GM19035 (cell line): ENCODE data around the gene DIP2B.
"Not testable (repeated sequence)": the region's sequence is repeated elsewhere in the genome, so short reads cannot be mapped to it uniquely, and the experiment has no call there.

Experiments used
- ATAC-seq: cut with Tn5 transposase; IDR thresholded peaks from one replicate; pipeline ENCODE4 v1.9.1; 2021; ENCODE audit not compliant: unreplicated experiment

Gene DIP2B

DNA sequence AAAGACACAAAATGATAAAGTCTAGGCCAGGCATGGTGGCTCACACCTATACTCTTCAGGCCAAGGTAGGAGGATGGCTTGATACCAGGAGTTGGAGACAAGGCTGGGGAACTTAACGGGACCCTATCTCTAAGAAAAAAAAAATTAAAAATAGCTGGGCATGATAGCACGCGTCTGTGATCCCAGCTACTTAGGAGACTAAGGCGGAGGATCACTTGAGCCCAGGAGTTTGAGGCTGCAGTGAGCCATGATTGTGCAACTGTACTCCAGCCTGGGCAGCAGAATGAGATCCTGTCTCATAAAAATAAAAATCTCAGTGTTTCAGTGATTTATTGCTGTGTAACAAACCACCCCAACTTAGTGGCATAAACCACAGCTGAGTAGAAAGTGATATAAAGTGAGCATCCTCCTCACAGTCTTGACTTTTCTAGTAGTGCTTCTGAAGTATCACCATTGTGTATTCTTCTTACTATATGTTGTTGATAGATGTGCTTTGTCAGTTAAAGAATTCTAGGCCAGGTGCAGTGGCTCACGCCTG lies 248.5 kb downstream of the DIP2B start:
- no peak for ATAC-seq

DNA sequence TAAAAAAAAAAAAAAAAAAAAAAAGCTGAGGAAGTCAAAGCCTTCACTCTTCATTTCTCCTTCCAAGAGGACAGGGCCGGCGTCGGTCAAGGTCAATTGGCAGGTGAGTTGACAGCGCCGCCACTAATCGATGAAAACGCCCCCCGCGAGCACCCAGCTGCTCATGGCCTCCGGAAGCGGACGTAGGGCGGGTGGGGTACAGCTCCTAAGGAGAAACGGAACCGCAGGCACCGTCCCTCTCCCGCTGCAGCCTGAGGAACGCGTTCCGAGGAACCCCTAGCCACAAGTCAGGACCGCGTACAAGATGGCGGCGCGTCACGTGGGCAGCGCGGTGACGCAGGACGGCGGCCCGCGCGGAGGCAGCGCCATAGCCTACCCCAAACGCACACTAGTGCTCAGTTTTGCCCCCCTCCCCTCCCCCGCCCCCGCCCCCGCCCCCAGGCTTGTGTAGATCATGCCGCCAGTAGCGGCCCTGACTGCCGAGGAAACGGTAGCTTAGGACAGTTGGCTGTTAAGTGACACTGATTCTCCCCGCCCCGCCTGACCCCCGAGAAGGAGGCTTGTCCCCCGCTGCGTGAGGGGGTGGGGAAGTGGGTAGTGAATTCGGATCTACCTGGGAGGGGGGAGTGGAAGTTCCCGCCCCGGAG lies 259.0 kb downstream of the DIP2B start, which contains the start of gene ATF1:
TSS of gene ATF1 (plus strand) at position 463 of the 647 bp plus-strand sequence. CDS start 16,045 bp downstream, outside the sequence.
- ATAC-seq, result peak; percentile 81

DNA sequence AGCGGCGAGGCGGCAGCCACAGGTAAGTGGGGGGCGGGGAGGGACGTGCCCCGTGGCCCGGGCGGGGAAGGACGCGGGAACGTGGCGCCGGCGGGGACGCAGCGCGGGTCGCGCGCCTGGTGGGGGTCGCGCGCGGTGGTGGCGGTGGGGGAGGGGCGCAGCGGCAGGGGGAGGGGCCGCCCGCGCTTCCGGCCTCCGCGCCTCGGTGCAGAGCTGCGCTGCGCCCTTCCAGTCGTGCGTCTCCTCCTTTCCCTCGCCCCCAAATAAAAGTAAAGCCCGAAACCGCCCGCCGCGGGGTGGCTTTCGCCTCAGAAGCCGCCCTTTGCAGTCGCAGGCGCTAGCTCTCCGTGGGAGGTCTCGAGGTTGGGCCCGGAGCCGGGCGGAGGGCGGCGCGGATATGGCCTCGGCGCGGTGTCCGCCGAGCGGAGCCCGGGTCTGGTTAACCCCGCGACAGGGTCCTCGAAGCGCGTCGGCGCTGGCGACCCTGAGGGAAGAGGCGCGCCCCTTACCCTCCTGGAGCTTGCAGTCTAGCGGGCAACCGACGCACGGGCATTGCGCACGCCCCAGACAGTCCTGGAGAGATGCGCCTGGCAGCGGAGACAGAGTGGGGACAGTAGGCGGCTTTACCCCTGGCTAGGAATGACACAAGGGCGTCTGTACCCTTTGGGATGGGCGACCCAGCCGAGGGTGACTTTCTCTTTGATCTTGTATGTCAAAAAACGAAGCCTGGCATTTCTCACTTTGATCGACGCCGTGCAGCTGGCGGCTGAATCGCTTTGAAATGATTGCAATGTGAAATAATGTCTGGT lies 259.7 kb downstream of the DIP2B start:
- ATAC-seq, result peak; percentile 47

DNA sequence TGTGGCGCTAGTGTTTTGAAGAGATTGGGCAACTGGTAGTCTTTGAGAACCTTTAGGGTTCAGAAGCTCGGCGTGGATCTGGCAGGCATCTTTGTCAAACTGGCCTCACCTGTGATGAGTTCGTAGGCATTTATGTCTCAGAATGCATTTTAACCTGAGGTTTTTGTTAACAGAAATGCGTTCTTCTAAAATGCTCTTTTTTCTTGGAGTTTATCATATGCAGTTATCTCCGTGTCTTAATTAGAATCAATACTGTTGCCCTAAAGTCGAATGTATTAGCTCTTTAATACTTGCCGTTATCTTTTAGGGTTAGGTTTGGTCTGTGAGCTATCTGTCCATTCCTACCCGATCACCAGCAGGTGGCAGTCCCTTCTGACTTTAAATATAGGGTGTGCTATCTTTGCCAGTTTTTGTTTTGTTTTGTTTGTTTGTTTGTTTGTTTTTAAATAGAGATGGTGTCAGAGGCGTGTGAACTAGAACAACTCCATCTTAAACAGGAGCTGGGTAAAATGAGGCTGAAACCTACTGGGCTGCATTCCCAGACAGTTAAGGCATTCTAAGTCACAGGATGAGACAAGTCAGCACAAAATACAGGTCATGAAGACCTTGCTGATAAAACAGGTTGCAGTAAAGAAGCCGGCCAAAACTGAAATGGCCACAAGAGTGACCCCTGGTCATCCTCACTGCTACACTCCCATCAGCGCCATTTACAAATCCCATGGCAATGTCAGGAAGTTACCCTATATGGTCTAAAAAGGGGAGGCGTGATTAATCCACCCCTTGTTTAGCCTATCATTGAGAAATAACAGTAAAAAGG lies 260.5 kb downstream of the DIP2B start:
- peak; percentile 2 for ATAC-seq

DNA sequence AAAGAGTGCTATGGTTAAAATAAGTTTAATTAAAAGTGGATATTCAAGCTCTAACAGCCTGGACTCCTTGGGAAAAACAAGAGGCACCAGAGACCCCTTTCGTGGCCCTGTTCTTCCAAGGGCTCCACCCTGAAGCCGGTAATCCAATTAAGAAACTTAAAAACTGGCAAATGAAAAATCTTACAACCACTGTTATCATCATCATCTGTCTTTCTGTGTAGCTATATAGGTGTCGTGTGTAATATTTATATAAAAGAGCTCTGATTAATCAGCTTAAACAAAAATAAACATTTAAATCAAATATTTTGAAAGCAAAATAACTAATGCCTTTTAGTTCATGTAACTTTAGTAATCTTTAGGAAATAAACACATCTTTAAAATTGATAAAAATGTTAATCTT lies 263.6 kb downstream of the DIP2B start:
- ATAC-seq, result no peak

DNA sequence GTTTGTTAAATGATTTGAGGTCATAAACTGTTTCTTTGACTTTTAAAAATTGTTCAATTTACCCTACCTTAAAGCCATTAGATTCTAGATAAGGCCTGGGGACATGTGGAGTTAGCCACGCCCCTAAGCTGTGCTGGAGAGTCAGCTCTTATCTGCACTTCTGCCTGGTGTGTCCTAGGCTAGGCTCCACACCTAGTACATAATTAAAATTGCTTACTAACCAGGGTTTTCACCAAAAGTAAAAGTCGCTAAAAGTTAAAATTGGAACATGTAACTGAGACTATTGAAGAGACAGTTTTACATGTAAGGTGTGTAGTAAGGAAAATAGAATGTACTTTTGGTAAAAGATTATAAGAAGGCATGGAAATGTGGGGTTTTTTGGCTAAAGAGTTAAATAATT lies 264.0 kb downstream of the DIP2B start:
- ATAC-seq, result not testable (repeated sequence)

DNA sequence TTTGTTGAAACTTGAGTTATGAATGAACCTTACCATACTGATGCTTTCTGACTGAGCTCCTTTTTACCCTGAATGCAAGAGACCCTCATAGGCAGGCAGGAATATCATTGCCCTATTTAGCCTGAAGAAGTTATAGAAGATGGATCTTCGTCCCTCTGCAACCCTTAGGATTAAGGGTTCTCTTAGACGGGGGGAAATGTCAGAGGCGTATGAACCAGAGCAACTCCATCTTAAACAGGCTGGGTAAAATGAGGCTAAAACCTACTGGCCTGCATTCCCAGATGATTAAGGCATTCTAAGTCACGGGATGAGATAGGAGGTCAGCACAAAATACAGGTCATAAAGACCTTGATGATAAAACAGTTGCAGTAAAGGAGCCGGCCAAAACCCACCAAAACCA lies 266.6 kb downstream of the DIP2B start:
- no peak for ATAC-seq

DNA sequence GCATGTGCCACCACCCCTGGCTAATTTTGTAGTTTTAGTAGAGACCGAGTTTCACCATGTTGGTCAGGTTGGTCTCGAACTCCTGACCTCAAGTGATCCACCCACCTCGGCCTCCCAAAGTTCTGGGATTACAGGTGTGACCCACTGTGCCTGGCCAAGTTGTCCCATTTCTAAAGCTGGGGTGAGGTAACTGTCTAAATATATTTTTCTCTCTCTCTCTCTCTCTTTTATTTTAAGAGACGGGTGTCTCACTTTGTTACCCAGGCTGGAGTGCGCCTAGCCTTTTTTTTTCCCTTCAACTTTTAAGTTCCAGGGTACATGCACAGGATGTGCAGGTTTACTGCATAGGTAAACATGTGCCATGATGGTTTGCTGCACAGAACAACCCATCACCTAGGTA lies 267.7 kb downstream of the DIP2B start:
- ATAC-seq, result no peak

DNA sequence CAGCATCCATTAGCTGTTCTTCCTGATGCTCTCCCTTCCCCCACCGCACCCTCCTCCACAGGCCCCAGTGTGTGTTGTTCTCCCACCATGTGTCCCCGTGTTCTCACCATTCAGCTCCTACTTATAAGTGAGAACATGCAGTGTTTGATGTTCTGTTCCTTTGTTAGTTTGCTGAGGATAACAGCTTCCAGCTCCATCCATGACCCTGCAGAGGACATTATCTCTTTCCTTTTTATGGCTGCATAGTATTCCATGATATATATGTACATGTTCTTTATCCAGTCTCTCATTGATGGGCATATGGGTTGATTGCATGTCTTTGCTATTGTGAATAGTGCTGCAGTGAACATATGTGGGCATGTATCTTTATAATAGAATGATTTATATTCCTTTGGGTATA lies 268.1 kb downstream of the DIP2B start:
- no peak for ATAC-seq

DNA sequence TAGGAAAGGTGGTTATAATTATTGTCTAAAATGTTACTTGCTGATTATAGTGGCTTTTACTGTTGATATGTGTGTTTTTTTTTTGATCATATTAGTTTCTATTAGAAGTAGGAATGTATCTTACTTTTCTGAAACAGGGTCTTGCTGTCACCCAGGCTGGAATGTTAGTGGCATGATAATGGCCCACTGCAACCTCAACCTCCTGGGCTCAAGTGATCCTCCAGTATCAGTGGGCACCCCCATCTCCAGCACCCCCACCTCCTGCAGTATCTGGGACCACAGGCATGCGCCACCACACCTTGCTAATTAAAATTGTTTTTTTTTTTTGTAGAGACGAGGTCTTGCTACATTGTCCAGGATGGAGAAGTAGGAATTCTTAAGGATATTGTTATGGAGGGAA lies 270.5 kb downstream of the DIP2B start:
- ATAC-seq, result no peak

DNA sequence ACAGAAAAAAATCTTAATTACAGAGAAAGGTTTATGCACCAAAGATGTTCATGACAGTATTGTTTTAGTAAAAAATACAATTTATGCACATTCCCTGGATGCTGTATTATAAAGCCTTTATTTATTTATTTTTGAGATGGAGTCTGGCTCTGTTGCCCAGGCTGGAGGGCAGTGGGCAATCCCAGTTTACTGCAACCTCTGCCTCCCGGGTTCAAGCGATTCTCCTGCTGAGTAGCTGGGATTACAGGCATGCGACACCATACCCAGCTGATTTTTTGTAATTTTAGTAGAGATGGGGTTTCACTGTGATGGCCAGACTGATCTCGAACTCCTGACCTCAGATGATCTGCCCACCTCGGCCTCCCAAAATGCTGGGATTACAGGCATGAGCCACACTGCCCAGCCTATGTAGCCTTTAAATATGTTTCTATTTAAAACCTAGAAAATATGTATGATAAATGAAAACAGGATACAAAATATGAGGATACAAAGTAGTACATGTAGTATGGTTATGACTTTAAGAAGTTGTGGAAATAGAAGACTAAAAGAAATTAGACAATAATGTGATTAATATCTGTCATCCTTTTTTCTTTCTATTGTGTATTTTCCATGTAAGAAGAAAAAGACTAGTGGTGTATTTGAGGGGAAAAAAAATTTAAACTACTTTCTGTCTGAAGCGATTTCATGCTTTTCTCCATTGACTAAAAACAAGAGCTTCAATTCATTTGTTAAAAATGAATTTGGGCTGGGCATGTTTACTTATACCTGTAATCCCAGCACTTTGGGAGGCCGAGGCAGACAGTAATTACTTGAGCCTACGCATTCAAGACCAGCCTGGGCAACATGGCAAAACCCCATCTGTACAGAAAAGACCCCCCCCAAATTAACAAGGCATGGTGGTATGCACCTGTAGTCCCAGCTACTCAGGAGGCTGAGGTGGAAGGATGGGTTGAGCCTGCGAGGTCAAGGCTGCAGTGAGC lies 272.3 kb downstream of the DIP2B start:
- ATAC-seq, result no peak

DNA sequence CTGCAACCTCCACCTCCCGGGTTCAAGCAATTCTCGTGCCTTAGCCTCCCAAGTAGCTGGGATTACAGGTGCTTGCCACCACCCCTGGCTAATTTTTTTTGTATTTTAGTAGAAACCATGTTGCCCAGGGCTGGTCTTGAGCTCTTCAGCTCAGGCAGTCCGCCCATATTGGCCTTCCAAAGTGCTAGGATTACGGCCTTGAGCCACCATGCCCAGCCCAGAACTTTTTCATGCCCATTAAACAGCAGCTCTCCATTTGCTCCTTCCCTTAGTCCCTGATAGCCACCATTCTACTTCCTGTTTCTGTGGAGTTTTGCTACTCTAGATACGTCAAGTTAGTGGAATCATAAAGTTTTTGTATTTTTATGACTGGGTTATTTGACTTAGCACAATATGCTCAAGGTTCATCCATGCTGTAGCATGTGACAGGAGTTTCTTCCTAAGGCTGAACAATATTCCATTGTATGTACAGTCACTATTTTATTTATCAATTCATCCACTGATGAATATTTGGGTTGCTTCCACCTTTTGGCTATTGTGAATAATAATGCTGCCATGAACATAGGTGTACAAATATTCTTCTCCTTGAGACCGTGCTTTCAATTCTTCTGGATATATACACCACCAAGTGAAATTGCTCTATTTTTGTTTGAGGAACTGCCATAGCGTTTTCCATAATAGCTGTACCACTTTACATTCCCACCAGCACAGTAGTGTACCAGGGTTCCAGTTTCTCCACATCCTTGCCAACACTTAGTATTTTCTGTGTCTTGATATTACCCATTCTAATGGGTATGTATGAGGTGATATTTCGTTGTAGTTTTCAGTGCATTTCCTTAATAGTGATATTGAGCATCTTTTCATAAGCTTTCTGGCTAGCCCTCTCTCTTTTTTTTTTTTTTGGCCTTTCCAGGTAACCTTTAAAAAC lies 274.1 kb downstream of the DIP2B start:
- no peak for ATAC-seq

DNA sequence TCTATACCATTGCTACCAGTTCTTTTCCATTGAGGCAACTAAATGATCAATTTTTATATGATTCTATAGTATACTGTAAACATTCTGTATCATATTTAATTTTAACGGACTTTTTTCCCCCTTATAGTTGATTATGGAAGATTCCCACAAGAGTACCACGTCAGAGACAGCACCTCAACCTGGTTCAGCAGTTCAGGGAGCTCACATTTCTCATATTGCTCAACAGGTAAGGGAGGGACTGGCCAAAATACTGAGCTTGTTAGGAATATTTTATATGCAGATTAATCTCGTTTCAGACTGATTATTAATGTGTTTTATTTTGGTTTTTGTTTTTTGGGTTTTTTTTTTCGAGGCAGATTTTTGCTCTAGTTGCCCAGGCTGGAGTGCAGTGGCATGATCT lies 275.2 kb downstream of the DIP2B start:
- ATAC-seq, result no peak

DNA sequence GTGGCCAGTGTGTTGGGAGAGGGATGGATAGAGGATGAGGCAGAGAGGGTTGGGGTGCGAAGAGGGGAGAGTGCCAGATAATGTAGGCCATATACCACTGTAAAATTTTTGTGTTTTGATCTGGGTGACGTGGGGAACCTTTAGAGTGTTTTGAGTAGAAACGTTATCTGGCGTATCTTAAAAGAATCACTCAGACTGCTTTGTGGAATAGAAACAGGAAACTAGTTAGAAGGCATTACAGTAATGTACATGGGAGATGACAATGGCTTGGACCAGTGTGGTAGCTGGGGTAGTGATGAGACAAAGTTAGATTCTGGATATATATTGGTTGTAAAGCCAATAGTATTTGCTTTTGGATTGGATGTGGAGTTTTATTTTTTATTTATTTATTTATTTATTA lies 279.7 kb downstream of the DIP2B start:
- no peak for ATAC-seq

DNA sequence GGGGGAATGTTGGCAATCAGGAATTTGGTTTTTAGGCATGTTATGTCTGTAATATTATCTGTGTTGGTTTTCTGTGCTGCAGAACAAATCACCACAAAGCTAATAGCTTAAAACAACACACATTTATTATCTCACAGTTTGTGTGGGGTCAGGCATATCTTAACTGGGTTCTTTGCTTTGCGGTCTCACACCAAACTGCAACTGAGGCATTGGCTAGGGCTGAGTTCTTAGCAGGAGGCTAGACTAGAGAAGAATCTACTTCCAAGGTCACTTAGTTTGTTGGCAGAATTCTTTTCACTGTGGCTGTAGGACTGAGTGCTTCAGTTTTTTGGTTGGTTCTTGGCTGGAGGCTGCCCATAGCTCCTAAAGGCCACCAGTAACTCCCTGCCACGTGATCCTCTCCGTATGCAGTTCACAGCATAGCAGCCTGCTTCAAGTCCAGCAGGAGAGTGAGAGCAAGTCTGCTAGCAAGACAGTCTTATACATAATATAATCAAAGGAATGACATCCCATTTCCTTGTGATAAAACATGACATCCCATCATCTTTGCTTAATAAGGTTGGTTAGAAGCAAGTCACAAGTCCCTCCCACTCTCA lies 280.7 kb downstream of the DIP2B start:
- no peak for ATAC-seq

DNA sequence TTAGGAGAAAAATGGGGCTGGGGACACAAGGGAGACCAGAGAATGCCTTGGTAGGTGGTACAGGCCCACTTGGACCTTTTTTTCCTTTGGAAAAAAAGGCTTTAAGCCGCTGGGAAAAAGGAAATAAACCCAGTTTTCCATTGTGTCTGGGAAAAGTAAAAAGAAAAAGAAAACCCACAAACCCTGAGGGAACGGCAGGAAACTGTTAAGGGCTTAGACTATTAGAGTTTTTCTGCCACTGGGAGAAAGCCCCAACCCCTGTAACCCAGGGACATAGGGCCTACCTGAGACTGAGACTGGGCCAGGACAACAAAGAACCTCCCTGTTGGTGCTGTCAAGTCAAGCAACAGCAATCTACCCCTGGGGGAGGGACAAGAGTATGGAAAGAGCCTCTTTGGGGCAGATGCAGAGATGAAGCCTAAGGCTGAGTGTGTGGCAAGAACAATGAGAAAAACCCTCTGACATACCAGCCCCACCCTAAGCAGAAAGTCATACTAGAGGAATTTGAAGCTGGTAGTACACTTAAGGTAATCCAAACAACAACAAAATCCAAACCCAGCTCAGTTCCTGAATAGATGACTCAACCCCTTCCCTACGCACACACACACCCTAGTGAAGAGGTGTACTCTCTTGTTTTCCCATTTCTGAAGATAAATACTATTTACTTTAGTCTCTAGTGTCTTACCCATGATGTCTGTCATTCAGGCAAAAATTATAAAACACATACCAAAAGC lies 281.9 kb downstream of the DIP2B start:
- ATAC-seq, result no peak

DNA sequence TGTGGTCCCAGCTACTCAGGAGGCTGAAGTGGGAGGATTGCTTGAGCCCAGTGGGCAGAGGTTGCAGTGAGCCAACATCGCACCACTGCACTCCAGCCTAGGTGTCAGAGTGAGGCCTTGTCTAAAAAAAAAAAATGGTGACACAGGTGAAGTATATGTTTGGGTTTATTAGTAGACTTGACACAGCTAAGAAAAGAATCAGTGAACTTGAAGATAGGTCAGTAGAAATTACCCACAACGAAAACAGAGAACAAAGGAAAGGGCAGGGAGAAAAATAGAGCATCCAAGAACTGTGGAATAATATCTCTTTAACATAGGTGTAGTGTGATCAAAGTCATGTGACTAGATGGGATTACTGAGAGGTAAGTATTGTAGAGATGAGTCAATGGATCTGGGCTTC lies 282.8 kb downstream of the DIP2B start:
- ATAC-seq, result no peak

DNA sequence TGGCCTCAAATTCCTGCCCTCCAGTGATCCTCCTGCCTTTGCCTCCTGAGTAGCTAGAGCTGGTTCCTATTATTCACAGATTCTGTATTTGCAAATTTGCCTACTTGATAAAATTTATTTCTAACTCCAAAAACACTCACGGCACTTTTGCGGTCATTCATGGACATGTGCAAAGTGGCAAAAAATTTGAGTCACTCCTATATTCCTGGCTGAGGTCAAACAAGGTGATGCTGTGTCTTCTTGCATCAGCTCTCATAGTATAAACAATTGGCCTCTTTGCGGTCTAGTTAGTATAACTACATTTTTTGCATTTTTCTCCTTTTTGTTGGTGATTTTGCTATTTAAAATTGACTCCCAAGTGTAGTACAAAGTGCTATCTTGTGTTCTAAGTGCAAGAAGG lies 283.8 kb downstream of the DIP2B start:
- no peak for ATAC-seq
